Testis (tissue), 3 donors: Measurements from ENCODE around the gene TOMM40L. TPM values are rescaled to one million over a fixed set of nuclear protein-coding genes. Genes with fewer than 3 reads are reported as not detected.
"Not testable (repeated sequence)": the region's sequence is repeated elsewhere in the genome, so short reads cannot be mapped to it uniquely, and the experiment has no call there.

Experiments
- DNase-seq: peaks from one replicate; pipeline ENCODE4 v3.0.0-alpha.2; 2019
- H3K27ac ChIP-seq, 2 donors: fragments of 200-600 bp; sonication (generic); one replicate each; pipeline ENCODE4 v1.5.1; 2019
- H3K27me3 ChIP-seq: fragments of 200-600 bp; sonication (generic); one replicate; pipeline ENCODE4 v1.5.1; 2019
- H3K36me3 ChIP-seq: fragments of 200-600 bp; sonication (generic); one replicate; pipeline ENCODE4 v1.5.1; 2017; ENCODE audit warnings: low read depth; ENCODE audit errors: missing control alignments
- H3K4me1 ChIP-seq: fragments of 200-600 bp; sonication (generic); one replicate; pipeline ENCODE4 v1.5.1; 2019
- H3K4me3 ChIP-seq, 2 donors: fragments of 200-600 bp; sonication (generic); one replicate each; pipeline ENCODE4 v1.5.1; 2017 to 2019
- H3K9me3 ChIP-seq: fragments of 200-600 bp; sonication (generic); one replicate; pipeline ENCODE4 v1.5.1; 2017
- POLR2A ChIP-seq: fragments of 450-650 bp; IDR thresholded peaks from one replicate; pipeline ENCODE4 v1.6.1; 2017; ENCODE audit warnings: antibody characterized with exemption, mild to moderate bottlenecking, moderate library complexity
- WGBS, 2 donors: methylation state at CpG; one replicate each; pipeline ENCODE4 v1.1.5; 2018; 5-methylcytosine and 5-hydroxymethylcytosine counted together
- intact Hi-C: fragments of 100-400 bp; cut with DNase I; formaldehyde crosslinking; loops from one replicate; pipeline ENCODE4 v1.15.1; 2023; ENCODE audit warnings: low total_unique reads
- polyA plus RNA-seq: library from polyadenylated mRNA; stranded (reverse); fragments of 350-450 nt; fragmentation: Illumina TruSeq; extraction: RNeasy Lipid Tissue Mini Kit (QIAGEN cat#74804); gene quantifications from one replicate; pipeline ENCODE4 v1.2.3, GENCODE V29; 2014; ENCODE audit warnings: low read depth, low replicate concordance; ENCODE audit not compliant: insufficient read depth
- total RNA-seq, 2 donors: library from RNA; depleted of rRNA; stranded (reverse); fragments of >200 nt; gene quantifications; one replicate each; pipeline ENCODE4 v1.2.3, GENCODE V29; 2016
- TF ChIP-seq, protein P1 (sequence below), 3 experiments: fragments of 450-650 bp in 2 of 3; fragments of 200-600 bp in 1 of 3; sonication (generic) in 1 of 3; IDR thresholded peaks; one replicate each; pipeline ENCODE4 v1.5.1; 2016 to 2019; ENCODE audit warnings: antibody characterized with exemption in 3 of 3, mild to moderate bottlenecking in 2 of 3, moderate library complexity in 1 of 3

Gene TOMM40L
- total and polyA plus RNA-seq, 3 donors from 2014 or later, result 4.7 to 7.5 (median 6.0) TPM

DNA sequence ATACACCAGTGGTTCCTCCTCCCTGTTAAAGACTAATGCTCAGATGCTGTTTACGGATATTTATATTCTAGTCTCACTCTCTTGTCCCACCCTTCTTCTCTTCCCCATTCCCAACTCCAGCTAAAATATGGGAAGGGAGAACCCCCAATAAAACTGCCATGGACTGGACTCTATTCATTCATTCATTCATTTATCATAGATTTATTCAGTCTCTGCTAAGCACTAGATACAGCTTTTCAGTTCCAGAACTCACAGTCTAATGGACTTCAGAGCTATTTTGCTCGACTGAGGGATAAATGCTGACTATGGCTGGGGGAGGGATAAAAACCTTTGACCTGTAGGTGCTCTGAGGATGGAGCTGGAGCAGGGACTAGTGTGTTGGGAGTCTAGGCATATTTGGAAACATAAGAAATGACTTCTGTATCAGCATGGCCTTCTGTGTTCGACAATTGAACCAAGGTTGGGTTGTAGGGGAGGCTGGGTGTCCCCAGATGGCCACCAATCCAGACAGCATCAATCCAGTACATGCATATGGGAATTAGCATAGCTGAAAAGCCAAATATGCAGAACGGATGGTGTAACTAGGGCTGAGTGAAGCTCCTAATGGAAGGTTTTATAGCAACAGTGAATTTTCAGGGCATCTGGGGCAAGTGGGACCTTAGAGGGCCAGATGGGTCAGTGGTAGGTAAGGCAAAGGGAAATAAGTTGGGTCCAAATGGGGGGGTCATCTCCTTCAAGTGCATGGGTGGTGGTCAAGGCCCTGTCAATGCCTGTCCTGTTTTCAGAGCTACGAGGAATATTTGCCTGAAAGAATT lies 6.6 kb upstream of the TOMM40L start:
- DNase-seq, result no peak
- Histone ChIP-seq H3K27me3 (no peaks in the 10 kb centered on the region), H3K9me3 (no peaks in the 10 kb centered on the region), H3K36me3 (no peaks in the 10 kb centered on the region), H3K4me3 (no peak overlapping the region), H3K27ac (no peak overlapping the region), H3K4me1 (no peaks in the 10 kb centered on the region)
- TF ChIP-seq POLR2A, result no peak
- TF ChIP-seq, protein P1, sequence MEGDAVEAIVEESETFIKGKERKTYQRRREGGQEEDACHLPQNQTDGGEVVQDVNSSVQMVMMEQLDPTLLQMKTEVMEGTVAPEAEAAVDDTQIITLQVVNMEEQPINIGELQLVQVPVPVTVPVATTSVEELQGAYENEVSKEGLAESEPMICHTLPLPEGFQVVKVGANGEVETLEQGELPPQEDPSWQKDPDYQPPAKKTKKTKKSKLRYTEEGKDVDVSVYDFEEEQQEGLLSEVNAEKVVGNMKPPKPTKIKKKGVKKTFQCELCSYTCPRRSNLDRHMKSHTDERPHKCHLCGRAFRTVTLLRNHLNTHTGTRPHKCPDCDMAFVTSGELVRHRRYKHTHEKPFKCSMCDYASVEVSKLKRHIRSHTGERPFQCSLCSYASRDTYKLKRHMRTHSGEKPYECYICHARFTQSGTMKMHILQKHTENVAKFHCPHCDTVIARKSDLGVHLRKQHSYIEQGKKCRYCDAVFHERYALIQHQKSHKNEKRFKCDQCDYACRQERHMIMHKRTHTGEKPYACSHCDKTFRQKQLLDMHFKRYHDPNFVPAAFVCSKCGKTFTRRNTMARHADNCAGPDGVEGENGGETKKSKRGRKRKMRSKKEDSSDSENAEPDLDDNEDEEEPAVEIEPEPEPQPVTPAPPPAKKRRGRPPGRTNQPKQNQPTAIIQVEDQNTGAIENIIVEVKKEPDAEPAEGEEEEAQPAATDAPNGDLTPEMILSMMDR (IDR thresholded peaks at IDR 0.05), result no peak
- WGBS, 2 donors, result 88 to 91% methylated on average over 5 of the region's 5 CpGs
- intact Hi-C loops, result loop anchor here (10.0 kb wide), 1 partner anchor 166 kb away; no protein-coding TSS in a partner anchor

DNA sequence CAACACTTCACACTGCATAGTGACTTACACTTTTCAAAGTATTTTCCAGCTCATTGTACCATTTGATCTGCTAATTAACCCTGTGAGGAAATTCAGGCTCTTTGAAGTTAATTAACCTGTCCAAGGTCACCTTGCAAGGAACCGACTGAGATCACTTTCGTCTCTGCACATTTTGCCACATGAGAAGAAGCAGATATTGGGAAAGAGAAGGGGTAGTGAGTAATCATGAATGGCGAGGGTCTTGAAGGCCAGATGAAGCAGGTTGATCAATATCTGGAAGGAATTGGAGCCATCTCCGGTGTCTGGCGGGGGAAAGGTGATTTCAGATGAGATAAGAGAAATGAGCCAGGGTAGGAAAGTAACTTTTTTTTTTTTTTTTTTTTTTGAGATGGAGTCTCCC lies 5.9 kb upstream of the TOMM40L start:
- no peak overlapping the region for H3K4me3 ChIP-seq
- H3K4me1 ChIP-seq, result no peaks in the 10 kb centered on the region
- H3K27me3 ChIP-seq, result no peaks in the 10 kb centered on the region
- no peak overlapping the region for H3K27ac ChIP-seq
- intact Hi-C loops, result no loop called here
- no peaks in the 10 kb centered on the region for H3K36me3 ChIP-seq
- TF ChIP-seq, protein P1 (IDR thresholded peaks at IDR 0.05), result no peak
- no peak for TF ChIP-seq POLR2A
- no peaks in the 10 kb centered on the region for H3K9me3 ChIP-seq
- DNase-seq, result no peak
- WGBS, 2 donors, result 84 to 91% methylated on average over 5 of the region's 5 CpGs

DNA sequence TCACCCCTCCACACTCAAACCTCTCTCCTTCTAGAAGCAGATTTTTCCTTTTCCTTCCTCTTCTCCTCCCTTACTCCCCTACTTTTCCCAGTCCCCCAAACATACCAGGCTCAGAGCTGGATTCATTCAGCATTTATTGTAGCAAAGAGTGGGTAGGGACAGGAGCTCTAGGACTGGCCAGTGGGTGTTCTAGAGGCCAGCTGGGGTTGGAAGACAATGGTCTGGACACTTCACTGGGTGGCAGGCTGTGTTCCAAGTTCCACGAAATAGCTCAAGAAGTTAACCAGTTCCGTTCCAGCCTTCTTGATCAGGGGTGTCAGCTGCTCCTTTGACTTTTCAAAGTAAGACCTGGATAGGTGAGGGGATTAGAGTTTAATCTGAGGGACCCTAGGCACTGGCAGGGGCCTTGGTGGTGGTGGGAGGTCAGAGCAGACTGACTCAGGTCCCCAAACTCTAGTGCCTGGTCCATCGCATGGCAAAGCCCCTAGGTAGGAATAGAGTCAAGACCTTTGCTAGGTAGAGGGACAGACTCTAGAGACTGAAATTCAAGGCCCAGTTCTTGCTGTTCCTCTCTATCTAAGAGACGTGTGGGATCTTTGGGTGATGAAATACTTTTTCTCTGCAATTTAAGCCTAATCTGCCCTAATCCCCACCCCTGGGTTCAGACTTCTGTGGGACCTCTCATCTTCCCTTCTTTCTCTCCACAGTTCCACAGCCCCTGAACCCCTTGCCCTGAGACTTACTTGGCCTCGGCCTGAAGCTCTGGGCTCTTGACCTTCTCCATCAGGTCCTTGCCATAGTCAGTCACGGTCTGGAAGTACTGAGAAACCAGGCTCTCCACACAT lies 3.5 kb upstream of the TOMM40L start:
- peaks cover 13% of the 10 kb centered on the region for H3K4me1 ChIP-seq
- H3K4me3 ChIP-seq, result no peak overlapping the region
- H3K36me3 ChIP-seq, result no peaks in the 10 kb centered on the region
- H3K27me3 ChIP-seq, result no peaks in the 10 kb centered on the region
- intact Hi-C loops, result no loop called here
- no peaks in the 10 kb centered on the region for H3K9me3 ChIP-seq
- DNase-seq, result no peak
- TF ChIP-seq, protein P1 (IDR thresholded peaks at IDR 0.05), result no peak
- TF ChIP-seq POLR2A, result no peak
- WGBS, 2 donors, result 75 to 84% methylated on average over 6 of the region's 6 CpGs
- no peak overlapping the region for H3K27ac ChIP-seq

GRCh38 chr1:161223805-161224694 lies 1.8 kb upstream of the TOMM40L start:
- intact Hi-C loops, result no loop called here
- WGBS, 2 donors, result 88 to 96% methylated on average over 7 of the region's 7 CpGs

DNA sequence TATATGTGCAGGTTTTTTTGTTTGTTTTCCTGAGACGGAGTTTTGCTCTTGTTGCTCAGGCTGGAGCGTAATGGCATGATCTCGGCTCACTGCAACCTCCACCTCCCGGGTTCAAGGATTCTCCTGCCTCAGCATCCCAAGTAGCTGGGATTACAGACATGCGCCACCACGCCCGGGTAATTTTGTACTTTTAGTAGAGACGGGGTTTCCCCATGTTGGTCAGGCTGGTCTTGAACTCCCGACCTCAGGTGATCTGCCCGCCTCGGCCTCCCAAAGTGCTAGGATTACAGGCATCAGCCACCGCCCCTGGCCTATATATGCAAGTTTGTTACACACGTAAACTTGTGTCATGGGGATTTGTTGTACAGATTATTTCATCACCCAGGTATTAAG lies 1.2 kb upstream of the TOMM40L start:
- 84 to 86% methylated on average over 13 of the region's 13 CpGs for WGBS, 2 donors
- H3K4me3 ChIP-seq, DNase-seq, H3K9me3 ChIP-seq, H3K36me3 ChIP-seq, H3K27me3 ChIP-seq, intact Hi-C loops, H3K27ac ChIP-seq: not testable (repeated sequence)
- H3K4me1 ChIP-seq, result peaks cover 15% of the 10 kb centered on the region

More at GRCh38 chr1:161223805-161224694, 1.8 kb upstream of the TOMM40L start:
- DNase-seq, result no peak
- no peaks in the 10 kb centered on the region for H3K9me3 ChIP-seq
- no peak overlapping the region for H3K4me3 ChIP-seq
- H3K36me3 ChIP-seq, result no peaks in the 10 kb centered on the region
- H3K27me3 ChIP-seq, result no peaks in the 10 kb centered on the region
- TF ChIP-seq, protein P1 (IDR thresholded peaks at IDR 0.05), result no peak
- TF ChIP-seq POLR2A, result no peak
- H3K4me1 ChIP-seq, result peaks cover 15% of the 10 kb centered on the region
- H3K27ac ChIP-seq, result no peak overlapping the region
